Mesothelial cell of epicardium (in vitro differentiated cells): ENCODE measurements around the gene TMEFF2. TPM values are rescaled to one million over a fixed set of nuclear protein-coding genes. Genes with fewer than 3 reads are reported as not detected.
A peak's percentile ranks its signal among the peaks of the same experiment; 100 is the strongest.

Source experiments
- DNase-seq, 2 experiments: peaks; one replicate each; pipeline ENCODE4 v3.0.0; 2021; ENCODE audit warnings: low spot score in 2 of 2; ENCODE audit not compliant: unreplicated experiment in 2 of 2
- H3K27ac Mint-ChIP-seq: 2 replicates; pipeline ENCODE4 v1.8.0; 2021; ENCODE audit warnings: mixed read lengths
- H3K27me3 Mint-ChIP-seq: 2 replicates; pipeline ENCODE4 v1.8.0; 2021; ENCODE audit warnings: low read depth, mixed read lengths
- H3K36me3 Mint-ChIP-seq: 2 replicates; pipeline ENCODE4 v1.8.0; 2021; ENCODE audit warnings: mixed read lengths
- H3K4me1 Mint-ChIP-seq: 2 replicates; pipeline ENCODE4 v1.8.0; 2021; ENCODE audit warnings: mixed read lengths
- H3K4me3 Mint-ChIP-seq: 2 replicates; pipeline ENCODE4 v1.8.0; 2021; ENCODE audit warnings: mild to moderate bottlenecking, moderate library complexity, mixed read lengths
- H3K9me3 Mint-ChIP-seq: 2 replicates; pipeline ENCODE4 v1.8.0; 2021; ENCODE audit warnings: mixed read lengths
- CTCF ChIP-seq: fragments of 200-600 bp; sonication (generic); IDR thresholded peaks from one replicate; pipeline ENCODE4 v1.5.0; 2021; ENCODE audit warnings: antibody characterized with exemption; ENCODE audit not compliant: unreplicated experiment
- total RNA-seq: library from RNA; stranded (reverse); gene quantifications from 3 replicates; pipeline ENCODE4 v1.2.1, GENCODE V29; 2021

The TMEFF2 gene
- total RNA-seq, 1 donor from 2014 or later: 18.1 TPM

DNA sequence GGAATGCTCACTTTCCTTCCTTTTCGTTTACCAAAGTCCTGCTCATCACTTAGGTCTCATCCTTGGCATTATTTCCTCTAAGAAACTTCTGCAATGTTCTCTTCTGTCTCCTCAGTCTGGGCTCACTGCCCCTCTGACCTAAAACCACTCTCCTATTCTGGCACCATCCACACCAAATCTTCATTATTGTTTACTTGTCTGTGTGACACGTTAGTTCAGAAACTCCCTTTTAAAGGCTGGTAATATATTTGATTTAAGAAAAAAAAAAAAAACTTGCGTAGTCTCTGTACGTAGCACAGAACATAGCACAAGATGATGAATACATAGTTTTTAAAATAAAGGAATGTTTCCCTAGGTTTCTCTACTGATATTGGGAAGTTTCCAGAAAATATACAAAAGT, 229.0 kb downstream of the TMEFF2 start:
- Mint-ChIP-seq H3K9me3 (no peaks in the 10 kb centered on the region), H3K4me1 (peaks cover 8% of the 10 kb centered on the region), H3K27ac (no peak overlapping the region), H3K27me3 (no peaks in the 10 kb centered on the region), H3K4me3 (no peak overlapping the region), H3K36me3 (no peaks in the 10 kb centered on the region)
- no peak for DNase-seq
- TF ChIP-seq CTCF: no peak

GRCh38 chr2:191961556-191961955, 233.2 kb downstream of the TMEFF2 start:
- no peak for DNase-seq

GRCh38 chr2:191959209-191959608, 235.5 kb downstream of the TMEFF2 start:
- TF ChIP-seq CTCF: no peak
- no peak overlapping the region for H3K4me3 Mint-ChIP-seq
- H3K9me3 Mint-ChIP-seq: no peaks in the 10 kb centered on the region
- DNase-seq: no peak
- H3K27me3 Mint-ChIP-seq: no peaks in the 10 kb centered on the region
- peaks cover 27% of the 10 kb centered on the region for H3K4me1 Mint-ChIP-seq
- H3K36me3 Mint-ChIP-seq: peaks cover 8% of the 10 kb centered on the region
- no peak overlapping the region for H3K27ac Mint-ChIP-seq

More at GRCh38 chr2:191961556-191961955, 233.2 kb downstream of the TMEFF2 start:
- H3K4me1 Mint-ChIP-seq: peaks cover 27% of the 10 kb centered on the region
- no peak overlapping the region for H3K4me3 Mint-ChIP-seq
- H3K9me3 Mint-ChIP-seq: no peaks in the 10 kb centered on the region
- no peak for TF ChIP-seq CTCF
- no peaks in the 10 kb centered on the region for H3K27me3 Mint-ChIP-seq
- peak overlapping the region; percentile 32 for H3K27ac Mint-ChIP-seq
- H3K36me3 Mint-ChIP-seq: no peaks in the 10 kb centered on the region

- Mint-ChIP-seq H3K4me1 (peaks cover 27% of the 10 kb centered on the region), H3K27ac (no peak overlapping the region), H3K9me3 (no peaks in the 10 kb centered on the region), H3K27me3 (no peaks in the 10 kb centered on the region), H3K36me3 (peaks cover 11% of the 10 kb centered on the region), H3K4me3 (no peak overlapping the region)
- no peak for DNase-seq
- no peak for TF ChIP-seq CTCF
These were observed 236.5 kb downstream of the TMEFF2 start for GRCh38 chr2:191957996-191958860.

DNA sequence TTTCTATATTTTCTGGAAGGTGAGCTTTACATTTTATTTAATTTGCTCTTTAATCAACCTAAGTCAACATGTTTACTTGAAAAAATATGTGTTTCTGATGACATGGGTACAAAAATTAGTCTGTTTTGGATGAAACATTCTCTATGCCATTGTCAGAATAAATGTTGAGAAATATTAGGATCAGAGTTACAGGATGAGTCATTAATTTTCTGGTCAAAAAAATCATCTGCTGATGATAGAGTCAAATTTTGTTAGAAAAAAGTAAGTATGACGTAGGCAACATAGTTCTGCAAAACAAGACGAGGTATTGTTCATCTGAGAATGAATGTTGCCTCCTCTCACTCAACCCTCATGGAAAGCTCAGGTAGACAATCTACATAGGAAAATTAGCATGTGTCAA, 240.3 kb downstream of the TMEFF2 start:
- no peak for TF ChIP-seq CTCF

More for the DNA sequence above, 240.3 kb downstream of the TMEFF2 start:
- no peak for DNase-seq
- no peak overlapping the region for H3K27ac Mint-ChIP-seq
- peaks cover 13% of the 10 kb centered on the region for H3K36me3 Mint-ChIP-seq
- H3K27me3 Mint-ChIP-seq: no peaks in the 10 kb centered on the region
- no peaks in the 10 kb centered on the region for H3K9me3 Mint-ChIP-seq
- peaks cover 18% of the 10 kb centered on the region for H3K4me1 Mint-ChIP-seq
- no peak overlapping the region for H3K4me3 Mint-ChIP-seq
